Measurements from ENCODE around the gene DRG2.

Gene DRG2

GRCh38 chr17:18087610-18088491, at the start of gene DRG2:
Gene DRG2, plus strand, starts transcription at chr17:18087948. Its CDS starts 76 bp downstream, at chr17:18088024.
- peak; percentile 93 for DNase-seq

DNA sequence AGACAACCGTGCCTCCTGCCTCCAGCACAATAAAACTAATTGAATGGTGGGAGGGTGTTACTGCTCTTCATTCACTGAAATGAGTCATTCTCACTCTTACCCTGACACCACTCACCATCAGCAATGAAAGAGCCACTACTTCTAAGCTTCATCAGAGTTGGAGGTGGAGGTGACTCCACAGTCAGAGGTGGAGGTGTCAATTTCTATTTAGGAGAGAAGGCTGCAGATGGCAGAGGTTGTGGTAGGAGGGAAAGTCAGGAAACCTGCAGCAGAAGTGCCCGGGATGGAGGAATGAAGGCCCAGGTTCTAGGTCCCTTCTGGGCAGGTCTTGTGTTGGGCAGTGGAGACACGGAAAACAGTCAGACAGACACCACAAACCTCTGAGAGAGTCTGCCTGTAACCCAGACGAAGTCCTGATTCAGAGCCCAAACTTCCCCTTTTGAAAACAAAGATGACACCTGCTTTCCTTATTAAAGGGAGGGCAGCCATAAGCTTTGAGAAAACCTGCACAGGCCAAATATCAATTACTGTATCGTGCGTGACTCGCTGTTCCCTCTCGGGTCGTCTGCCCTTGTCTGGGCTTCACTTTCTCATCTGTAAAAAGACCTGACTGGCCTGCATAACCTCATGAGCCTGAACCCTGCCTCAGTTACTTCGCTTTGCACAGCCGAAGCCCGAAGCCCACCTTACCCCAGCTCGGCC, 49.4 kb upstream of the DRG2 start:
- DNase-seq: no peak

GRCh38 chr17:18038861-18039534, 48.8 kb upstream of the DRG2 start, which contains the start of the genes ATPAF2 and GID4:
Gene ATPAF2, minus strand, starts transcription at chr17:18039168. Its CDS starts 155 bp downstream, at chr17:18039013.
Gene GID4, plus strand, starts transcription at chr17:18039408. Its CDS starts 57 bp downstream, at chr17:18039465.
- DNase-seq: peak; percentile 99

- no peak for DNase-seq
These were observed 48.0 kb upstream of the DRG2 start for GRCh38 chr17:18039535-18040260.

DNA sequence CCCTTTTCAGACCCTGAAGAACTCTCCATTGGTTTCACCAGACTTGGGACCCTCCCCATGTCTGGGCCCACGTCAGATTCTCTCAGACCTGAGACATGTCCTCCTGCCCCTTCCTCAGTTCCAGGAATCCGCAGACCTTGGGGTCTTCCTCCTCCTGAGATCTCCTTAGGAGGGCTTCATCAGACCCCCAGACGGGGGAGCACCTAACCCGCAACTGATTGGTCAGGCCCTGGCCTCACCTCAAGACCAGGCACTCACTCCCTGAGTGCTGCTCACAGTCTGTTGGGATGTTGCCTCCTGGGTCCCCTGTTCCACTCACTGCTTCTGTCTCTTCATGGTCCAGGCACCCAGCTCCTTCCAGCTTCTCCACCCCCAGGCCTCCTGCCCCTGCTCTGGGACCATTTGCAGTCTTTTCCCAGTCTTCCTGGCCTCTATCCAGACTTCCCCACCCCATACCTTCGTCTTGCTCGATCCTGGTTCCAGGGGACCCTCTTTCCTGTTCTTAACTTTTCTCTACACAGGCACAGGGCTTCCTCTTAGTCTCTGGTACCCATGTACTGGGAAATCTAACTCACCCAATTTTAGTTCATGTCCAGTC, 47.4 kb upstream of the DRG2 start:
- DNase-seq: no peak

GRCh38 chr17:18041776-18042175, 46.0 kb upstream of the DRG2 start:
- no peak for DNase-seq

DNA sequence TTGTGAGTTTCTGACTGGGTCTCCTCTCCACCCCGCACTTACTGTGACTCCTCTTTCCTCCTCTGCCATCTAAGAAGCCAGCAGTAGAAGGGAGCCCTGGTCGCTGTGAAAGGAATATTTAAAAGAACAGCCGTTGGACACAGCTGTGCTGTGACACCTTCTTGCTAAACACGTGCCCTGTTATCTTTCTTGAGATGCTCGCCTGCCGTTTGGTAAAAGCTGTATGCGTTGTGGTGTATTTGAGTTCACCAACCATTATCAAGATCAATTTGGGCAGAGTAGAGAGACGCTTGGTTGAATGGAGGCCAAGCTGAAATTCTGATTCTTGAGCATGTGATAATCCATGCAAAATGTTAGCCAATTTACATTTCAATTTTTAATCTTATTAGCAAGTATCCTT, 44.8 kb upstream of the DRG2 start:
- no peak for DNase-seq

DNA sequence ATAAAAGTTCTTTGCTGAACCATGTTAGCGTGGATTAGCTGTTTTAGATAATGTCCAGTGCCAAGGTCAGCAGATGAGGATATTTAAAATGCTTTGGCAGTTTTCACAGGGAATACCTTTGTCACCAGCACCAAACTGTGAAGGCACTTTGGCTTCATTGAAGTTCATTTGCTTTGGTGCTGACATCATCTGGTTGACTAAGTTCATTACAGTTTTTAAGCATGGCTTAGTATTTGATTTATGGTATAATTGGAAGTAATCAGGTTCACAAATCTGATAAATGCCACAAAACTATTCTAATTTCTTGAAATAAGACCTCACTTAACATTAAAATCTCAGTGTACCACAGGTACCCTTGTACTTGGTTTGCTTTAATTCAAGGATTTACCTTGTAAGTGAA, 44.3 kb upstream of the DRG2 start:
- DNase-seq: no peak

DNA sequence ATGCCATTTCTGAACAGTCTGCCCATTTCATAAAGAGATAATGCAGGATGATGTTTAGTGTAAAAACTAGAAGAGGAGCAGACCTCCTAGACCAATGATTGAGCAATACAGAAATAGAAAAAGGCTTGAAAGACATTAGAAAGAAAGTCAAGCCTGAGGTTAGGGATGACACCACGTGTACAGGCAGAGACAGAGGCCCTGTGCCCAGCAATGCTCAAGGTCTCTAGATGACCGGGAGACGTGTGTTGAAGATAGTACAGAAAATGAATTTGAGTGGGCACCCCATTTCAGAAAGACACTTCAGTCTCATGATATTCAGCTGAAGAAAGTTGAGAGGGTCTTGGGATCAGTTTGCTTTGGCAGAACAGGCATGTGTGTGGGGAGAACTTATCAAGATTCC, 43.1 kb upstream of the DRG2 start:
- DNase-seq: no peak

DNA sequence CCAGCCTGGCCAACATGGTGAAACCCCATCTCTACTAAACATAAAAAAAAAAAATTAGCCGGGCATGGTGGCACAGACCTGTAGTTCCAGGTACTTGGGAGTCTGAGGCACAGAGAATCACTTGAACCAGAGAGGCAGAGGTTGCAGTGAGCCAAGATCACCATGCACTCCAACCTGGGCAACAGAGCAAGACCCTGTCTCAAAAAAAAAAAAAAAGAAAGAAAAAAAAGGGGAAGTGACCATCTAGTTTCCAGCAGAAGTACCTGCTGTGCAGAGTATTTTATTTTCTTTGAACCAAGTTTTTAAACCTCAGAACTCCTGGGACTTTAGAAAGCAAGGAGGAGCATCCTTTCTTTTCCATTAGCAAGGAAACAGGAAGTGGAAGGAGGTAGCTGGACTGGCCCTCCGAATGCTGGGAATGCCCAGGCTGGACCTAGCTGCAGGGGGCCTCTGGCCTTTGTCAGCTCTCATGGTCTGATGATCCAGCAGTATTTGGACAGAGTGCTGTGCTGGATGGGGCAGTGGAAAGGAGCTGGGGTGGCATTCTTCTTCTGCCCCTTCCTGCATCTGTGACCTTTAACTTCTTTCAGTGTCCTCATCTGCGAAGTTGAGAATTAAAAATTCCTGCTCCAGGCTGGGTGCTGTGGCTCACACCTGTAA, 41.9 kb upstream of the DRG2 start:
- no peak for DNase-seq

GRCh38 chr17:18055597-18055996, 32.2 kb upstream of the DRG2 start:
- no peak for DNase-seq

DNA sequence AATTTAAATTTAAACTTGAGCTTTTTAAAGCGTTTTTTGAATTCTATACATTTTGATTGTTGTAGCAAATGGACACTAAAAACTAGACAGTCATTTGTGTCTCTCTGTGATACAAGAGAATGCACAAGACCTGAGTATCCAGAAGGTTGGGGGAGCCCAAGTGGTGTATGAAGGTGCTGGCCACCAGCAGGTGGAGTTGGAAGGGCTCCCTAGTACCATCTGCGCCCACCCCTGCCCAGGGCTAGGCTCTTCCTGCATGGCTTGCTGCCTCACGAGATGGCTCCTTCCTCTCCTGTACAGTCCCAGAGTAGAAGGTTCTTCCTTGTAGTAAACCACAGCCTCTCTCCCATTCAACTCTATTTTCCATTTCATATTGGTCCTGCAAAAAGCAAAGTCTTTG, 31.5 kb upstream of the DRG2 start:
- no peak for DNase-seq

GRCh38 chr17:18059283-18059682, 28.5 kb upstream of the DRG2 start:
- no peak for DNase-seq

- no peak for DNase-seq
These were observed 23.7 kb upstream of the DRG2 start for GRCh38 chr17:18064053-18064452.

DNA sequence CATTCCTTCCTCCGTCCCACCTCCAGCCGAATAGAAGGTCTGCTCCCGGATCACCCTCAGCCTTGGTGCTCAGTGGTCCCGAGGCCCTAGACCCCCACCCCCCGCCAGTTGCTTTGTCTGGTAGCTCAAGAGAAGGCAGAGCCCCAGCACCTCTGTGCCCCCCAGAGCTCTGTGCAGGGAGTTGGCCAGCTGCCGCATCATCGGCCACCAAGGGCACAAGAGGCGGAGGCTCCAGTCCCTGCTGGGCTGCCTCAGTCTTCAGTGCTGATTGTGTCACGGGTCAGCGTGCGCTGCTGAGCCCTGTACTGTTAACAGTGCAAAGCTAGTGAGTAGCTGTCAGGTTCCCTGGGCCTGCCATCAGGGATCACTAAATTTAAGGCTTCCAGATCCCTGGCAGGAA, 22.2 kb upstream of the DRG2 start:
- DNase-seq: no peak

- no peak for DNase-seq
These were observed 20.9 kb upstream of the DRG2 start for GRCh38 chr17:18066866-18067265.

DNA sequence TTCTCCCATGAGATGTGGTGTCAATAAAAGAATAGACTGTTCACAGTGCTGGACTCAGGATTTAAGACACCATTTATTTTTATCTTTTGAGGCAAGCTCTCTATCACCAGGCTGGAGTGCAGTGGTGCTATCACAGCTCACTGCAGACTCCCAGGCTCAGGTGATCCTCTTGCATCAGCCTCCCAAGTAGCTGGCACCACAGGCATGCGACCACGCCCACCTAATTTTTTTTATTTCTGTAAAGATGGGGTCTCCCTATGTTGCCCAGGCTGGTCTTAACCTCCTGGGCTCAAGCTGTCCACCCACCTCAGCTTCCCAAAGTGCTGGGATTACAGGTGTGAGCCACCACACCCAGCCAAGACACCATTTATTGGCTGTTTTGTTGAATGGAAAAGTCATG, 18.6 kb upstream of the DRG2 start:
- no peak for DNase-seq

GRCh38 chr17:18070861-18071340, 16.8 kb upstream of the DRG2 start:
- DNase-seq: no peak

DNA sequence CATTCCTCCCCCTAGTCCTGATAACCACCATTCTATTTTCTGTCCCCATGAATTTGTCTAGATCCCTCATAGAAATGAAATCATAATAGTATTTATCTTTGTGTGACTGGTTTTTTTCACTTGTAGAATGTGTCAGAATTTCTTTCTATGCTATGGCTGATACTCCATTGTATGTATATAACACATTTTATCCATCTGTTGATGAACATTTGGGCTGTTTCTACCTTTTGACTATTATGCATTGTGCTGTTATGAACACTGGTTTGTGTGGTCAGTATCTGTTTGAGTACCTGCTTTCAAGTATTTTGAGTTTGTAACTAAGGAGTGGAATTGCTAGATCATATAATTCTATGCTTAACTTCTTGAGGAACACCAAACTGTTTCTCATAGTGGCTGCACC, 16.0 kb upstream of the DRG2 start:
- DNase-seq: no peak

DNA sequence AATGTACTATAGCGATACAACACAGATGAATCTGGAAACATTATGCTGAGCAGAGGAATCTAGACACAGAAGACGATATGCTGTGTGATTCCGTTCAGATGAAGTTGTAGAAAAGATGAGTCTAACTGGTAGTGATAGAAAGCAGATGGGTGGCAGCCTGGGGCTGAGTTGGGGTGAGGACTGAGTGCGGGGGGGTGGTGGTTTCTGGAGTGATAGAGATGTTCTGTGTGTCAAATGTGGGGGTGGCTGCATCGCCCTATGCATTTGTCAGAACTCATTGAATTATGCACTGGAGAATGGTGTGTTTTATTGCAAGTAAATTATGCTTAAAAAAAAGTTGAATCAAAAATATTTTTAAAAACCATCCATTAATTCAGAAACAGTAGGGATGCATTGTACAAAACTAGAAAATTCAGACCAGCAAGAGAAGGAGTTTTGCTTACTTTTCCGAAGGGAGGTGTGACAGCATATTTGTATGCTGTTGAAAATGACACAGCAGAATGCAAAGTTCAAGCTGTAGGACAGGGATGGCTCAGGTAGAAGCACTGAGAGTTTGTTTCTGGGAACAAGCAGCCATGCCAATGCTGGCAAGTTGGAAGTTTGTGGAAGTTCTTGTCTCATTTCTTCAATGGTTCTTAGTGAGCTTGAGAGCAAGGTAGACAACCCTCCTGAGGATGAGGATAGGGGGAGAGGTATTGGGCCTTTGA, 13.0 kb upstream of the DRG2 start:
- no peak for DNase-seq

DNA sequence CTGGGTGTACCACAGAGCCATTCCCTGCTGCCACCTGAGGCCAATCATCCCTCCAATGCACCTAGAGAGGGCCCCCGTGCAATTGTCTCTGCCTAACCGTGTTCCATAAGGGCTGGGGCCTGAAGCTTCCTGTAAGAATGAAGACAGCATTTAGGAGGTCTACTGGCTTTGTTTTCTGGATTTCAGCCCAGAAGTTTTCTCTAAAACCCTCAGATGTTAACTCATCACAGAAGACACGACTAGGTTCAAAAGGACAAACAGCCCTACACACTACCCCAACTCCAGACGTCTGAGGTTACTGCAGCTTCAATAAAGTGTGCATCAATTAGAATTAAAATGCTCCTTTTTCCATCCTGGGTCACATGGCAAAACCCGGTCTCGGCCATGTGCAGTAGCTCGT, 10.8 kb upstream of the DRG2 start:
- DNase-seq: no peak

Measured in midbrain (tissue), 1 donor.